HG03159 (cell line): ENCODE data around the gene PITPNM3.

Source experiments
- ATAC-seq: cut with Tn5 transposase; IDR thresholded peaks from one replicate; pipeline ENCODE4 v1.9.1; 2021; ENCODE audit warnings: mild to moderate bottlenecking, moderate library complexity; ENCODE audit not compliant: unreplicated experiment

PITPNM3 gene

GRCh38 chr17:6551869-6552531 is 4.4 kb downstream of the PITPNM3 start:
- ATAC-seq, result no peak

DNA sequence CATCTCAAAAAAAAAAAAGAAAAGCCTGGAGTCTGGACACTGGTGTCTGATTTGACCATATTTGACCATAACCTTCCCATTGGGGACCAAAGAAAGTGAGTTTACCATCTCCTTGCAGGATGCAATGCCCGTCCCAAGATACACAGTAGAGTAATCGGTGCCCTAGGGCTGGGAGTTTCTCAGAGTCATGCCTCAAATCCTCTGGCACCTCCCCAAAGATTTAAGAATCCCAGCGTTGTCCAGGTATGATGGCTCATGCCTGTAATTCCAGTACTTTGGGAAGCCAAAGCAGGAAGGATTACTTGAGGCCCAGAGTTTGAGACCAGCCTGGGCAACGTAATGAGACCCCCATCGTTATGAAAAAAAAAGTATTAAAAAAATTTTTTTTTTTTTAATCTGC is 5.0 kb downstream of the PITPNM3 start:
- no peak for ATAC-seq

DNA sequence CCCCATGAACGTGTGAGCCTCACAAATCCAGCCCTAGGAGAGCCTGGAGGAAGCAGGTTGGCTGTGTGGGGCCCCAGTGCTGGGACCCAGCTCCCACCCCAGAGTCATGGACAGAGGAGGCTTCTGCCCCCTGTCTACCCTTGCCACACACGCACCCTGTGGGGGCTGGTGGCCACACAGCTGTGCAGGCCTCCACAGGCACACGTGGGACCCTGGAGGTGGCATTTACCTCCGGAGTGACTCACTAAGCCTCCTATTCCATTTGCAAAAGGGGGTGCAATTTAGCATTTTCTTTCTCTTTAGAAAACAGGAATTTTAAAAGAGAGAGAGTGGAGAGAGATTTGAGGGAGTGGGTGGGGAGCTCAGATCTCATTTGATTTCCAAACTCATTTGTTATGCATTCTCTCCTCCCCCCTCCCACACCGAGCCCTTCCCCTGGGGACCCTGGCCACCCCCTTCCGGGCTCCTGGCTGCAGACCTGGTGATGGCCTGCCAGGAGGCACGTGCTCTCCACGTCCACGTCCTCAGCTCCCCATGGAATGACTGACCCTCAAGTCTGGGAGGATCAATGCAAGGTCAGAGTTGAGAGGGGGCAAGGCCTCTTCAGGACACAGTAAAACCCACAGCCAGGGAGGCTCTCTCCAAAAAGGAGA is 6.8 kb downstream of the PITPNM3 start:
- no peak for ATAC-seq

DNA sequence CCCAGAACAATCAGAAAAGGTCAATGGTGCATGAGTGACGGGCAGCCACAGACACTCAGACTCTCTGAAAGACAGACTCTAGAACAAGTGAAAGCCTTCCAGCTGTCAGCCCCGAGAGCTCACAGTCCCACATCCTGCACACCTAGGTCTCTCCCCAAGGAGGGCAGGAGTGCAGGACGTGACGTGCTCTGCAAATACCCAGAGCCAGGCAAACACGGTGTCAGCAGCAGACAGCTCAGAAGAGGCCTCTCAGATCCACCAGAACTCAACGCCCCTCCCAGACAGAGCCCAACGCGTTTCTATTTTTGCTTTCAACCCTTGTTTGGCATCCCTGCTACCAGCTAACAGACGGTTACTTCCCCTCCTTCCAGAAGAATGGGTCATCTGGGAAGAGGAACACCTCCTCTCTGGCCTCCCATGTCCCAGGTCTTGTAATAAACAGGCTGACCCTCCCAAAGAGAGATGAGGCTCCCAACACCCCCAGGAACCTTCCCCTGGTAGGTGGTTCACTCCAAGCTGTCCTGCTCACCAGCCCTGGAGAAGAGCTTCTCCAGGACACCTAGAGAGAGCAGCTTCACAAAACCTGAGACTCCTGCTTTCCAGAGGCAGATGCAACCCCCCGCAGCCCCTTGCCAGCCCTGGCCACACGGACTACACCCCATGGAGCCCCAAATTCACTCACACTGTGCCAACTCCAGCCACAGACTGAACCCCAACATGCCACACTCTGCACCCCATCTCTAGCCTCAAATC is 7.6 kb downstream of the PITPNM3 start:
- ATAC-seq, result no peak

DNA sequence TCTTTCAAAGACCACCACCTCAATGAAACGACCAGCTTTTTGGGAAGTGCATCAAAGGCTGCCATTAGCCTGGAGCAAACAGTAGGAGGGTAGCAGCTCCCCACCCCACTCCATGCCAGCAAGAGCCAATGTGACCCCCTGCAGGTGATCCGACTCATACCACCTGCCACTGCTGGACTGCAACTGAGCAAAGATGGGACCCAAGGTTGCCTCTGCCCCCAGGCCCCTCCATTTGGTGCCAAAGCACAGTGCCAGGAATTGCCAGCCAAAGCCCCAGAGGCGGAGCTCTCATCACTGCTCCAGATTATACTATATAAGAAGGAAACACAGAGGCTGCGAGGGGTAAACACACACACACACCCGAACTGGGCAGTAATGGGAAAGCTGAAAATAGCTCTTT is 8.3 kb downstream of the PITPNM3 start:
- no peak for ATAC-seq

- ATAC-seq, result no peak
These were observed 9.0 kb downstream of the PITPNM3 start for GRCh38 chr17:6547336-6547735.

DNA sequence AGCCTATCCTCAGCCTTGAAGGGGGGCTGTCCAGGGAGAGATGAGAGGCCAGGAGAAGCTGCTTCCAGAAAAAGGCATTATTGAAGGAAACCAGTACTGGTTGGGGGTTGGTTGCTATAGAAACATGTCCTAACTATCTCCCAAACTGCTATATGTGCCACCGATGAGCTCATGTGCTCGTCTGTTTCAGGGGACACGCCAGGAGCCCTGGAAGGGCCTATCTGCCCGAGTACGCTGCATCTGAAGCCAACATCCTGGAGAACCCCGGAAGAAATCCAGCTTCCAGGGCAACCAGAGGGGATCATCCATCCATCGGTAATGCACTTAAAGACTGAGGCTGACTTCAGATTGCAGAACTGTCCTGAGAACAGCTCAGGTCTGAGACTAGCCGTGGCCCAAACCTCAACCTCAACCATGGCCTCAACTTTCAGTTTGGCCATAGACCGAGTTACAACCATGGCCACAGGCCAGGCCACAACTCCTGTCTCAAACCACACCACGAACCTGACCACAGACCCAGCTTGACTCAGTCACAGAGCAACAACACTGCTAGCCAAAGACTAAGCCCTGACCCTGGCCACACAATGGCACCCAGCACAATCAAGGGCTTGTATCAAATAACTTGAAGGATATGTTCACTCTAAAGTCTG is 10.2 kb downstream of the PITPNM3 start:
- ATAC-seq, result no peak

GRCh38 chr17:6545291-6545690 is 11.1 kb downstream of the PITPNM3 start:
- ATAC-seq, result no peak

GRCh38 chr17:6544011-6544370 is 12.4 kb downstream of the PITPNM3 start:
- no peak for ATAC-seq

GRCh38 chr17:6543079-6544010 is 13.0 kb downstream of the PITPNM3 start:
- no peak for ATAC-seq

DNA sequence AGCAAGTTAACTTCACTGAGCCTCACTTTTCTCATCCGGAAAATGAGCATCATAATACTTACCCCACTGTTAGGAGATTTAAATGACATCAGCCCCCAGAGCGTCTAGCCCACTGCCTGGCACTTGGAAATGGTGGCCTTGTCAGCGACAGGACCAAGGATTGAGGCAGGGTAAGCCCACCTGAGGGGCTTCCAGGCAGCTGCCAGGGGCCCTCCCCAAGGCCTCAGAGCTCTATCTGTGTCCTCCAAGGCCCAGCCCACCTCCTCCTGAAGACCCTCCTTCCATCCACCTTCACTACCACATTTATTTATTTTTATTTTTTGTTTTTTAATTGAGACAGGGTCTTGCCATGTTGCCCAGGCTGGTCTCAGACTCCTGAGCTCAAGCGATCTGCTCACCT is 13.8 kb downstream of the PITPNM3 start:
- no peak for ATAC-seq

- ATAC-seq, result no peak
These were observed 14.5 kb downstream of the PITPNM3 start for GRCh38 chr17:6541886-6542285.

DNA sequence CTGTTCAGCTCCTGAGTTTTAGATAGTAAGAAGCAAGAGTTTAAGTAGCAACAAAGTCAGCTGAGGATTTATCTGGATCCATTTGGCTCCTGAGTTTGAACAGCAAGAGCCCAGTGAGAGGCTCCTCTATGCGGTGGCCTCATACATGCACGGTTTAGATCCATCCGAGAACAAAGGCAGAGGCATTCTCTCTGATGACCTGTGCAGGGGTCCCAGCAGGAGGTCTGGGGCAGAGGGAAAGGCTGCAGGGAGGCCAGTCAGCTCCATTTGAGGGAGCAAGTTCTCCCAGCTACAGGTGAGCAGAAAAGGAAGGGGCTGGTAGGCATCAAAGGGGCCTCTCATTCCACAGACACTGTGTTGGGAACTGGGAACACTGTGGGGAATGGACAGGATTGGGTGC is 16.5 kb downstream of the PITPNM3 start:
- no peak for ATAC-seq

- no peak for ATAC-seq
These were observed 19.7 kb downstream of the PITPNM3 start for GRCh38 chr17:6536566-6537065.

DNA sequence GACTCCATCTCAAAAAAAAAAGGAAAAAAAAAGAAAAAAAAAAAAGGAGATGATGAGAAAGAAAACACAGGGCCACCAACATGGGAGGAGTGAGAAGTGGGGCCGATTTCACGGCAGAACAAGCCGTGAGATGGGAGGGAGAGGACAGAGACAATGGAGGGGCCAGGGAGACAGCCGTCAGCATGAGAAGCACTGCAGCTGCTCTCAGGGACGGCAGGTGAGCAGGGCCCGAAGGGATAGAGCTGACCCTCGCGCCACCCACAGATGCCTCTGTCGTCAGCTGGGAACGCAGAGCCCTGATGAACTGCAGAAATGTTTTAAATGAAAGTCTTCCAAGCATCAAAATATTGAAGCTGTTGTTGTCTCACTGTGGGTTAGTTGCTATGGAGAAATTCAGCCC is 20.3 kb downstream of the PITPNM3 start:
- no peak for ATAC-seq

DNA sequence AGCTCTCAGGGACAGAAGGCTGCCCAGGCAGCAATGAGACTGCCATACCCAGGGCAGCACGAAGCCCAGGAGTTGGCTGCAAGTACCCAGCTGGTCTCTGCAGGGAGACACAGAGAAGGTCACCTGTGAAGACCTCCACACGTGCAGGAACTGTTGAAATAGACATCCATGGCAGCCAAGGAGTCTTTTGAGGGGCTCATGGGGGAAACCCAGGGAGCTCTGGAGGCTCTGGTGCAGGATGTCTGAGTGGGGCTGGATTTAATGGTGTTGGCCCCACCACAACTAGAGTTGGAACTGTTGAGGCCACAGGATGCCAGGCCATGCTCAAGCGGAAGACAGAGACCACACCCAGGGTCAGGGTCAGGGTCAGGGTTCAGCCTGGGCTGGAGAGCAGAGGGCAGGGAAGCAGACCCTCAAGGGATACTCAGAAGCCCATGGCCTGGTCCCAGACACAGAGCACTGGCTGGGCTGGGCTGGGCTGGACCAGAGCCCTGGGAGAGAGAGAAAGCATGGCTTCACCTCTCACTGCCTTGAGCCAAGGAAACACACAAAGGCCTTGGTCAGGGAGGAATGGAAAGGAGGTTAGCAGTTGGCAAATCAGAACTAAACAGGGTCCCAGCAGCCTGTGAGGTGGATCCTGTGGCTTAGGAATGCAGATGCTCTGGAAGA is 21.4 kb downstream of the PITPNM3 start:
- no peak for ATAC-seq

DNA sequence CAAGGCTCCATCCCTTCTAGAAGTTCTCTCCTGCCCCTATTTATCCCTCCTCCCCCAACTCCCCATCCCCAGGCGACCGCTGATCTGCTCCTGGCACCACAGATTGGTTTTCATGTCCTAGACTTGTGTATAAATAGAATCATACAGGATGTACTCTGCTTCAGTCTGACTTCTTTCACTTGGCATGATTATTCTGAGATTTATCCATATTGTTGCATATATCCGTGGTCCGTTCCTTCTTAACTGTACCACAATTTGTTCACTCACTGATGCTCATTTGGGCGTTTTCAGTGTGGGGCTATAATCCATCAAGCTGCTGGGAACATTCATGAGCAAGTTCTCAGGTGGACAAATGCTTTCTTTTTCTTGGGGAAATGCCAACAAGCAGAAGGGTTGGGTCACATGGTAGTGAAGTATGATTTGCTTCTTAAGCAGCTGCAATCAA is 23.9 kb downstream of the PITPNM3 start:
- no peak for ATAC-seq

DNA sequence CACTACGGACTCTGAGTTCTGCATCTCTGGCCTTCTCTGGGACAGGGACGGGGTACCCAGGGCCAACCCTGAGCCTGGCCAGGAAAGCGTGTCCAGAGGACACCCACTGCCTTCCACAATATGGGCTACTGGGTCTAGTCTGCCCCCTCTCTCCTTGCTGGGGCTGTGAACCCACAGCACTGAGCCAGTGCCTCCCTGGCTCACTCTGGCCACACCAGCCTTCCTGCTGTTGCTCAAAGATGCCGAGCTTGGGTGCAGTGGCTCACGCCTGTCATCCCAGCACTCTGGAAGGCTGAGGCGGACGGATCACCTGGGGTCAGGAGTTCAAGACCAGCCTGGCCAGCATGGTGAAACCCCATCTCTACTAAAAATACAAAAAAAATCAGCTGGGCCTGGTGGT is 24.8 kb downstream of the PITPNM3 start:
- no peak for ATAC-seq

- no peak for ATAC-seq
These were observed 25.9 kb downstream of the PITPNM3 start for GRCh38 chr17:6530324-6530920.
